ENCODE results near the gene SFTPB. TPM values are rescaled to one million over a fixed set of nuclear protein-coding genes. Genes with fewer than 3 reads are reported as not detected.

The SFTPB gene
- total RNA-seq, 3 donors from 2014 or later, result 3.7 TPM; not detected in 2

- TF ChIP-seq POLR2A (IDR thresholded peaks at IDR 0.05) (no peak), POLR2AphosphoS5 (IDR thresholded peaks at IDR 0.05) (no peak), CTCF (IDR thresholded peaks at IDR 0.05) (no peak)
- no peak overlapping the region for H3K4me3 ChIP-seq
- intact Hi-C loops (cut with DNase I; ENCODE audit: low total_unique reads), result no loop called here
- H3K9me3 ChIP-seq, result no peaks in the 10 kb centered on the region
- no peaks in the 10 kb centered on the region for H3K36me3 ChIP-seq
- H3K27me3 ChIP-seq, result no peaks in the 10 kb centered on the region
- H3K4me1 ChIP-seq, result no peaks in the 10 kb centered on the region
- DNase-seq (ENCODE audit: low spot score in 2 of 2), result no peak
- no peak overlapping the region for H3K27ac ChIP-seq
Measured at GRCh38 chr2:85692039-85692645, 24.1 kb upstream of the SFTPB start.

GRCh38 chr2:85690932-85691331 is 22.9 kb upstream of the SFTPB start:
- H3K27ac ChIP-seq, result no peak overlapping the region
- DNase-seq (ENCODE audit: low spot score in 2 of 2), result no peak
- TF ChIP-seq POLR2AphosphoS5 (IDR thresholded peaks at IDR 0.05) (no peak), POLR2A (IDR thresholded peaks at IDR 0.05) (no peak), CTCF (IDR thresholded peaks at IDR 0.05) (no peak)
- intact Hi-C loops (cut with DNase I; ENCODE audit: low total_unique reads), result no loop called here
- H3K36me3 ChIP-seq, result no peaks in the 10 kb centered on the region
- no peak overlapping the region for H3K4me3 ChIP-seq
- no peaks in the 10 kb centered on the region for H3K9me3 ChIP-seq
- no peaks in the 10 kb centered on the region for H3K27me3 ChIP-seq
- no peaks in the 10 kb centered on the region for H3K4me1 ChIP-seq

- Histone ChIP-seq H3K4me1 (no peaks in the 10 kb centered on the region), H3K27ac (no peak overlapping the region), H3K4me3 (no peak overlapping the region), H3K36me3 (no peaks in the 10 kb centered on the region), H3K9me3 (no peaks in the 10 kb centered on the region), H3K27me3 (no peaks in the 10 kb centered on the region)
- no peak for TF ChIP-seq POLR2A (IDR thresholded peaks at IDR 0.05)
- no peak for TF ChIP-seq POLR2AphosphoS5 (IDR thresholded peaks at IDR 0.05)
- no peak for TF ChIP-seq CTCF (IDR thresholded peaks at IDR 0.05)
- no peak for DNase-seq (ENCODE audit: low spot score in 2 of 2)
- intact Hi-C loops (cut with DNase I; ENCODE audit: low total_unique reads), result no loop called here
Measured at GRCh38 chr2:85684806-85685205, 16.8 kb upstream of the SFTPB start.

GRCh38 chr2:85684380-85684779 is 16.4 kb upstream of the SFTPB start:
- Histone ChIP-seq H3K4me3 (no peak overlapping the region), H3K4me1 (no peaks in the 10 kb centered on the region), H3K36me3 (no peaks in the 10 kb centered on the region), H3K27ac (no peak overlapping the region), H3K27me3 (no peaks in the 10 kb centered on the region), H3K9me3 (no peaks in the 10 kb centered on the region)
- DNase-seq (ENCODE audit: low spot score in 2 of 2), result no peak
- no peak for TF ChIP-seq POLR2A (IDR thresholded peaks at IDR 0.05)
- no peak for TF ChIP-seq POLR2AphosphoS5 (IDR thresholded peaks at IDR 0.05)
- no peak for TF ChIP-seq CTCF (IDR thresholded peaks at IDR 0.05)
- intact Hi-C loops (cut with DNase I; ENCODE audit: low total_unique reads), result no loop called here

- no peak overlapping the region for H3K4me3 ChIP-seq
- no peak for TF ChIP-seq CTCF (IDR thresholded peaks at IDR 0.05)
- TF ChIP-seq POLR2A (IDR thresholded peaks at IDR 0.05), result no peak
- no peaks in the 10 kb centered on the region for H3K36me3 ChIP-seq
- no peak for DNase-seq (ENCODE audit: low spot score in 2 of 2)
- intact Hi-C loops (cut with DNase I; ENCODE audit: low total_unique reads), result no loop called here
- no peaks in the 10 kb centered on the region for H3K27me3 ChIP-seq
- H3K4me1 ChIP-seq, result peaks cover 0 to 5% of the 10 kb centered on the region in 2 donors
- H3K9me3 ChIP-seq, result no peaks in the 10 kb centered on the region
- H3K27ac ChIP-seq, result no peak overlapping the region
Measured at GRCh38 chr2:85682378-85682777, 14.4 kb upstream of the SFTPB start.
